ENCODE data around the gene NCAPD2.

DNA sequence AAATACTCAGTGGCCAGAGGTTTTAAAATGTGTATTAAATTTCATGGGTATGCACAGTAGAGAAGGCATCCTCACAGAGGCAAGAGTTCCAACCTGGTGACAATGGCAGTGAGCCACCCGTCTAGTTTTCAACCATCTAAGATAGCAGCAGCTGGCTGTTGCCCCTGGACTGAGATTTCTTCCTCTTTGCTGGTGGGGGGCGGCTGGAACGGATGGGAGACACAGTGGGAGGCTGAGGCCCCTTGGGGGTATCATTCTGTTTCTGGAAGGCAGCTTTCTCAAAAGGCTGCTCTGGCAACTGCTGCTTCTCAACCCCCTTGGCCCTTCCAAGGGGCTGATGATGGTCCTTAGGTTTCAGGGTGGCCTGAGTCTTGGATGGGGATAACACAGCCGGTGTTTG lies 63.0 kb downstream of the NCAPD2 start:
- TF ChIP-seq CTCF (IDR thresholded peaks at IDR 0.05 in 8 of 11, conservative IDR thresholded peaks at IDR 0.05 in 3 of 11) (no peak), POLR2A (IDR thresholded peaks at IDR 0.05) (no peak), POLR2AphosphoS5 (IDR thresholded peaks at IDR 0.05) (no peak)

Measured in spleen (tissue), 7 donors.